NOMO-1 (cell line): ENCODE results near the gene KRT84.
"Not testable (repeated sequence)": the region's sequence is repeated elsewhere in the genome, so short reads cannot be mapped to it uniquely, and the experiment has no call there.

ENCODE experiments used
- DNase-seq, 2 experiments: peaks; one replicate each; lab custom pipeline; 2025; ENCODE audit not compliant: unreplicated experiment in 2 of 2; lab: John Stamatoyannopoulos, UW

Gene KRT84

GRCh38 chr12:52411815-52412214 lies 26.4 kb upstream of the KRT84 start:
- no peak for DNase-seq

GRCh38 chr12:52410589-52411248 lies 25.3 kb upstream of the KRT84 start:
- not testable (repeated sequence) for DNase-seq

- no peak for DNase-seq
Measured at GRCh38 chr12:52407918-52408317, 22.5 kb upstream of the KRT84 start.

- DNase-seq: no peak
Measured at GRCh38 chr12:52405922-52406385, 20.5 kb upstream of the KRT84 start, which contains the start of gene KRT82. KRT82 (minus strand) TSS chr12:52406335; CDS start chr12:52406277, 58 bp downstream.

- DNase-seq: no peak
Measured at GRCh38 chr12:52404951-52405350, 19.5 kb upstream of the KRT84 start.

- no peak for DNase-seq
Measured at GRCh38 chr12:52403561-52403960, 18.1 kb upstream of the KRT84 start.

- no peak for DNase-seq
Measured at GRCh38 chr12:52402873-52403540, 17.6 kb upstream of the KRT84 start.

GRCh38 chr12:52402377-52402776 lies 16.9 kb upstream of the KRT84 start:
- no peak for DNase-seq

- no peak for DNase-seq
Measured at GRCh38 chr12:52401926-52402325, 16.5 kb upstream of the KRT84 start.

- DNase-seq: no peak
Measured at GRCh38 chr12:52401526-52401925, 16.1 kb upstream of the KRT84 start.

- no peak for DNase-seq
Measured at GRCh38 chr12:52400906-52401305, 15.5 kb upstream of the KRT84 start.

- no peak for DNase-seq
Measured at GRCh38 chr12:52399756-52400155, 14.3 kb upstream of the KRT84 start.

- no peak for DNase-seq
Measured at GRCh38 chr12:52398176-52398575, 12.7 kb upstream of the KRT84 start.

- no peak for DNase-seq
Measured at GRCh38 chr12:52396656-52397055, 11.2 kb upstream of the KRT84 start.

- no peak for DNase-seq
Measured at GRCh38 chr12:52395761-52396434, 10.4 kb upstream of the KRT84 start.

GRCh38 chr12:52394836-52395405 lies 9.5 kb upstream of the KRT84 start:
- no peak for DNase-seq

- no peak for DNase-seq
Measured at GRCh38 chr12:52392465-52393007, 7.1 kb upstream of the KRT84 start.

- no peak for DNase-seq
Measured at GRCh38 chr12:52391618-52392002, 6.2 kb upstream of the KRT84 start.

- no peak for DNase-seq
Measured at GRCh38 chr12:52390739-52391617, 5.5 kb upstream of the KRT84 start.
